ELR (cell line): ENCODE measurements around the gene COL9A3.

Source experiments
- DNase-seq: peaks from one replicate; pipeline ENCODE4 v3.0.0-alpha.2; 2015; ENCODE audit warnings: low read depth

Gene COL9A3

GRCh38 chr20:62811320-62811719 lies 5.5 kb upstream of the COL9A3 start:
- DNase-seq, result no peak

GRCh38 chr20:62811720-62812119 lies 5.1 kb upstream of the COL9A3 start:
- DNase-seq, result no peak

DNA sequence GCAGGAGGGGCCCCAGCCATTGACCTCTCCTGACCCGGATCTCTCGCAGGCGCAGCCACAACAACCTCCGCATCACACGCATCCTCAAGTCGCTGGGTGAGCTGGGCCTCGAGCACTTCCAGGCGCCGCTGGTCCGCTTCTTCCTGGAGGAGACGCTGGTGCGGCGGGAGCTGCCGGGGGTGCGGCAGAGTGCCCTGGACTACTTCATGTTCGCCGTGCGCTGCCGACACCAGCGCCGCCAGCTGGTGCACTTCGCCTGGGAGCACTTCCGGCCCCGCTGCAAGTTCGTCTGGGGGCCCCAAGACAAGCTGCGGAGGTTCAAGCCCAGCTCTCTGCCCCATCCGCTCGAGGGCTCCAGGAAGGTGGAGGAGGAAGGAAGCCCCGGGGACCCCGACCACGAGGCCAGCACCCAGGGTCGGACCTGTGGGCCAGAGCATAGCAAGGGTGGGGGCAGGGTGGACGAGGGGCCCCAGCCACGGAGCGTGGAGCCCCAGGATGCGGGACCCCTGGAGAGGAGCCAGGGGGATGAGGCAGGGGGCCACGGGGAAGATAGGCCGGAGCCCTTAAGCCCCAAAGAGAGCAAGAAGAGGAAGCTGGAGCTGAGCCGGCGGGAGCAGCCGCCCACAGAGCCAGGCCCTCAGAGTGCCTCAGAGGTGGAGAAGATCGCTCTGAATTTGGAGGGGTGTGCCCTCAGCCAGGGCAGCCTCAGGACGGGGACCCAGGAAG lies 4.5 kb upstream of the COL9A3 start:
- DNase-seq, result no peak

DNA sequence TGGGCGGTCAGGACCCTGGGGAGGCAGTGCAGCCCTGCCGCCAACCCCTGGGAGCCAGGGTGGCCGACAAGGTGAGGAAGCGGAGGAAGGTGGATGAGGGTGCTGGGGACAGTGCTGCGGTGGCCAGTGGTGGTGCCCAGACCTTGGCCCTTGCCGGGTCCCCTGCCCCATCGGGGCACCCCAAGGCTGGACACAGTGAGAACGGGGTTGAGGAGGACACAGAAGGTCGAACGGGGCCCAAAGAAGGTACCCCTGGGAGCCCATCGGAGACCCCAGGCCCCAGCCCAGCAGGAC lies 4.0 kb upstream of the COL9A3 start:
- no peak for DNase-seq

DNA sequence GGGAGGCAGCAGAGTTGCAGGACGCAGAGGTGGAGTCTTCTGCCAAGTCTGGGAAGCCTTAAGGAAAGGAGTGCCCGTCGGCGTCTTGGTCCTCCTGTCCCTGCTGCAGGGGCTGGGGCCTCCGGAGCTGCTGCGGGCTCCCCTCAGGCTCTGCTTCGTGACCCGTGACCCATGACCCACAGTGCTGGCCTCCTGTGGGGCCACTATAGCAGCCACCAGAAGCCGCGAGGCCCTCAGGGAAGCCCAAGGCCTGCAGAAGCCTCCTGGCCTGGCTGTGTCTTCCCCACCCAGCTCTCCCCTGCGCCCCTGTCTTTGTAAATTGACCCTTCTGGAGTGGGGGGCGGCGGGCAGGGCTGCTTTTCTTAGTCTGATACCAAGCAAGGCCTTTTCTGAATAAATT lies 3.3 kb upstream of the COL9A3 start:
- no peak for DNase-seq

DNA sequence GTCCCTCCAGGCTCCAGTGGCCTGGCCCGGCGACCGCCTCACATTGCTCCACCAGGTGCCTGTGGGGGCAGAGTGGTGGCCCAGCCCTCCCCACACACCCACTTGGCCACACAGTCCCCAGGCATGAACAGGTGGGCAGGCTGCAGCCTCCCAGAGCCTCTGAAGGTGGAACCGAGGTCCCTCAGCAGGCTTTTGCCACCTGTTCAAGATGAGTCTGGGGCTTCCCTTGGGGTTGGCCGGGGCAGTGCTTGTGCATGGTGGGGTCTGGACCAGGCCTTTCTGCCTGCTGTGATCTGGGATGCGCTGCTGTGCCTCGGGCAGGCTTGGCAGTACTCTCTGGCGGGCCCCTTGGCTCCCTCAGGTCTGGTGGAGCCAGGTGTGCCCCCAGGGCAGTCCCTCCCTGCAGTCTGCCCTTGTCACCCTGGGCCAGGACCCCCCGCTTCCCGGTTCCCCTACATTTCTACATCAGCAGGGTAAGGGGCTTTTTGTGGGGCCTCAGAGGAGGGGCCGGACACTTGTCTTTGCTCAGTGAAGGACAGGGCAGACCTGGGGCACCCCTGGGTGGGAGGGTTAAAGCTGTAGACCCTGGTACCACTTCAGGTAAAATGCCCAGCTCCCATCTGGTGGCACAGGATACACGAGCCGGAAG lies 2.7 kb upstream of the COL9A3 start:
- no peak for DNase-seq

- no peak for DNase-seq
Measured at GRCh38 chr20:62814709-62815065, 2.2 kb upstream of the COL9A3 start.

DNA sequence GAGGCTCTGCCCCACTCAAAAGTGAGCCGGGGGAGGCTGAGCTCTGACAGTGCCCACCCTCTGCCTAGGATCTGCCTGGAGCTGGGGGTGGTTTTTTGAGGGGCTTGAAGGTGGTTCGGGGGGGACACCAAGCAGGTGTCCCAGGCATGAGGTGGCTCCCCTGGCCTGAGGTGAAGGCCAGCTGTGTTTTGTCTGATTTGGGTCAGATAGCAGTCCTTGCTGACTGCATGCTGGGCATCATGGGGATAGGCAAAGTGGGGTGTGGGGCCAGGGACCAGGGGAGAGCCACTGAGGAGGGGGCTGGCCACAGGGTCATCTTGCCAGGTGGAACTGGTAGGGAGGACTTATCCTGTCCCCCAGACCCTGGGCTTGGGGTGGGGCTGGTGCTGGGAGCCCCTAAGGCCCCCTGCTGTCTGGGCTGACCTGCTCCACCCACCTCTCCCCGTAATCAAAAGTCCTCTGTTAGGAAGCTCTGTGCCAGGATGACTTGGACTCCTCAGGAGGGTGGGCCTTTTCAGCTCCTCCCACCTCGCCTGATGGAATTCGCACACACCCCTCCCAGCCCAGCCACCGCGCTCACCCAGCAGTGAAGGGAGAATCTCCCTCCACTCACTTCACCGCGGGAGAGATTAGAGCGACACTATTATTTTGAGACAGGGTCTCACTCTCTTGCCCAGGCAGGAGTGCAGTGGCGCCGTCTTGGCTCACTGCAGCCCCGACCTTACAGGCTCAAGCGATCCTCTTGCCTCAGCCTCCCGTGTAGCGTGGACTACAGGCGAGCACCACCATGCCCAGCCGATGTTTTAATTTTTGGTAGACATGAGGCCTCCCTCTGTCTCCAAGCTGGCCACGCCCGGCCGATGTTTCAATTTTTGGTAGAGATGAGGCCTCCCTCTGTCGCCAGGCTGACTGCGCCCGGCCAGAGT lies 1.5 kb upstream of the COL9A3 start:
- DNase-seq, result peak; percentile 56

DNA sequence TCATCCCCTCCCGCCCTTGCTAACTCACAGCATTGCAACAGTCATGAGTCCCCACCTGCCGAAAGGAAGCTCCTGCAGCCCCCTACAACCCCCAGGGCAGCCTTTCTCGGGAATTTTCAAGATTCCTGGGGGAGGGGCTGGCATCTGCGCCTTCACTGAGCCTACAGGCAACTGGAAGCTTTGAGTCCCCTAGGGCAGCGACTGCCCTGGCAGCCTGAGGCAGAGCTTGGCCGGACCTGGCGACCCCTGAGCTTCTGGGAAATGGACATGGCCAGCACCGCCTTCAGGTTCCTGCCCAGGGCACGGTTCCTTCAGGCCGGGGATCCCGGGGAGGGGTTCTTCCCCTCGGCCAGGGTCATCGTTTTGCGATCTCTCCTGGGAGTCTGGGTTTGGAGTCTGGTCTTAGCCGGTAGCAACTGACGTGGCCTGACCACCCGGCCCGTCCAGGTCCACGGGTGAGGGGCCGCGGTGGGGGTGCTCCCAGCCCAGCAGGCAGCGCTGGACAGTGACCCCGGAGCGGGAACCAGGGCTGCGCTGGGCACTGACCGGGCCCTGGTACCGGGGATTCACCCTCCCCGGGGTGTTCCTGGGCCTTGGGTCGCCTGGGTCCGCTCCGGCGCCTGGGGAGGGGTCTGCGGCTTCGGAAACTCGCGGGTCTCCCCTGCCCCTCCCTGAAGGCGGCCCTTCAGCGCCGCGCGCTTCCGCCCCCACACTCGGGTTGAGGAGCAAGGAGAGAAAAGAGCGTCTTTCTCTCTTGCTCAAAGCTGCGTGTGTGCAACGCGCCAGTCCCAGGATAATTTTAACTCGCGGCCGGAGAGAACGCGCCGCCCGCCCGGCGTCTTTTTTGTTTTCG lies 593 bp upstream of the COL9A3 start:
- peak; percentile 41 for DNase-seq

GRCh38 chr20:62817975-62818591 lies 1.2 kb downstream of the COL9A3 start:
- DNase-seq, result no peak

DNA sequence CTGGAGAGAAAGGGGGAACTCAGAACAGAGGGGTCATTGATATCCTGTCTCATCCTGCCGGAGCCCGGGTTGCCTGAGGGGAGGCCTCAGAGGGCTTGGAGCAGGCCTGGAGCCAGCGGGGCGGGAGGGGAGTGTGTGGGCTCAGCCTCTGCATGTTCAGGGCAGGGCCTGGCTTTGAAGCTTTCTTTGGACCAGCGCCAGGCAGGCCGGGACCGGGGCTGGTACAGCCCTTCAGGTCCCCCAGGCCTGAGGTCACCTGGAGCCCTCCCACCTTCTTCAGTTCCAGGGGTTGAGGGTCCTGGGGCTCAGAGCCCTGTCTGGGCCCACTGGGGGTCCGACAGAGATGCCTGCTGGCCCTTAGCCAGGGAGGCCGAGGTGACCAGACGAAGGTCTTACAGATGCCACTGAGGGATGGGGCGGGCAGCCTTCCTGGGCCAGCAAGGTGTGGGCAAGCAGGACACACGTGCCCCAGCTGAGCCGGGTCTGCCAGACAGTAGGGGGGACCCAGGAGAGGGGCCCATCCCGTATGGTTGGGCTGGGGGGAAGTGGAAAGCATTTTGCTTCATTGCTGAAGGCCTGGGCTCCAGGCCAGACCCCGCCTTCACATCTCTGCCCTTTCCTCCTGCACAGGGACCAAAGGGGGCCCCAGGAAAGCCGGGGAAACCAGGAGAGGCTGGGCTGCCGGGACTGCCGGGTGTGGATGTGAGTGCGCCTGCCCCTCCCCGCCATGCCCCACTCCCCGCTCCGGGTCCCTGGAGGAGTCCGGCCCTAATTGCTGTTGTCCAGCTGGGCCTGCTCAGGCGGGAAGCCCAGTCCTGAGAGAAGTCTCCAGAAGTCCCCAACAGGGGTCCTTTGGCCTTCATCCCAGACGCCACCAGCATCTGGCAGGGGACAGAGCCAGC lies 2.0 kb downstream of the COL9A3 start:
- DNase-seq, result peak; percentile 46

DNA sequence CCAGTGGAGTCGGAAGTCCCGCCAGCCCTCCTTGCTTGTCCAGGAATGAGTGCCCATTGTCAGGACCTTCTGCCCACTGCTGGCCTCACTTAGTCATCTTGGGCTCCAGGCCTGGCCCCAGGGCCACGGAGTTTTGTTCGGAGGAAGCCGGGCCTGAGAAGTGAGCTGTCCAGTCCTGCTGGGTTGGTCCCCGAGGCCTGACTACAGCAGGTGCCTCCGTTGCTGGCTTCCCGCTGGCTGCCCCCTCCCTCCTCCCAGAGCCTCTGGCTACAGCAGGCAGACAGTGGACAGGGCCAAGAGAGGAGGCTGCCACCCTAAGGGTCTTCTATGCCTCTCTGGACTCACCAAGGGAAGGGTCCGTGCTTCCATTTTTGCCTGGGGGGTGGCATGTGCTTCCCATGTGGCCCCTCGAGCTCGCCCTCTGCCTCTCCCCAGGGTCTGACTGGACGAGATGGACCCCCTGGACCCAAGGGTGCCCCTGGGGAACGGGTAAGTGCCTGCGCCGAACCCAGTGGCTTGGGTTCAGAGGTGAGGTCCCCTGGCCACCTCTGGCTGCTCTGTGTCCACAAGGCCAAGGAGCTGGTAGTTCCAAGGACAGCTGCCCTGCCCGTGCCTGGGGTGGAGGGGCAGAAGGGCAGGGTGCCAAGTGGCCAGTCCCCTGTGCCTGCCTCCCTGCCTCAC lies 2.8 kb downstream of the COL9A3 start:
- DNase-seq, result peak; percentile 85

DNA sequence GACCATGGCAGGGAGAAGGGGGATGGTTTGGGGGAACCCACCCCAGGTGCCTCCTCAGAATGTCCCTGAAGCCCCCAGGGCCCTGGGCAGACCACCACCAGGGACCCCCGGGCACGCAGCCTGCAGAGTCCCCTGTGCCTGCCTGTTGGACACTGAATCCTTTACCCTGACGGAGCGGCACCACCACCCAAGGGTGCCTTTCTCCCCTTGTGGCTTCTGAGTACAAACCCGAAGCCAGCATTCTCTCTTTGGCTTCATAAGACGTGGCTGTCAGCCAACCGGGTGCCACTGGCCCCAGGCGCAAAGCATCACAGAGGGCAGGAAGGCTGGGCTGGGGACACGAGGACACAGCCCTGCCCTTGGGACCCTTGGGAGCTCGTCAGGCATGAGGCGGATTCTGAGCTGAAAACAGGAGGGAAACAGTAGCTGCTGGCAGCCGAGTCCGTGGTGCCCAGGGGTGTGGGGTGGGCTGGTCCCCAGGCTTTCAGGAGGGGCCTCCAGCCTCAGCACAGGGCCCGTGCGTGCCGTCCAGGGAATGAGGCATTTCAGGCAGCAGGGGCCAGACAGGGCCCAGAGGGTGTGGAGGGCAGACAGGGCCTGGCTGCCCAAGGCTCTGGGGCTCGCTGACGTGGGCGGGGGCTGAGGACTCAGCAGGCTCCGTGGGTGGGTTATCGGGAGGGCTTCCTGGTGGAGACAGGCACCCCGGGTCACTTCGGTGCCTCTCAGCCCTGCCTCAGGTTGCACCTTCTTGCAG lies 3.5 kb downstream of the COL9A3 start:
- DNase-seq, result no peak

- DNase-seq, result no peak
Measured at GRCh38 chr20:62820962-62821725, 4.3 kb downstream of the COL9A3 start.

DNA sequence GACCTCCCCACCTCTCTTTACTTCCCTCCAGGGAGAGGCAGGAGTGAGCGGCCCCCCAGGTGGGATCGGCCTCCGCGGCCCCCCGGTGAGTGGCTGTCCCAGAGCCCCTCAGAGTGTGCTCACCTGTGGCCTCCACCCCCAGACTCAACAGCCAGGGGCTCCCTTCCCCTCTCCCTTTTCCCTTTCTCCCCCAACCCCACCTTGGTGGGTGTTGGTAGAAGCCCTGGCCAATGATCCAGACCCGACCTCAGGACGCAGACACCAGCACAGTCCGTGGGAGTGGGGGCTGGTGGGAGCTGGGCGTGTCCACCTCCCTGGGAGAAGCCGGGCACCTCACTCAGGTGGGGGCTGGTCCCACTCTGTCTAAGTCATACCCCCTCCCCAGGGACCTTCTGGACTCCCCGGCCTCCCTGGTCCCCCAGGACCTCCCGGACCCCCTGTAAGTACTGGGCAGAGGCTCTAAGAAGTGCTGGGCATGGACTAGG lies 4.9 kb downstream of the COL9A3 start:
- DNase-seq, result no peak

- no peak for DNase-seq
Measured at GRCh38 chr20:62822239-62822787, 5.5 kb downstream of the COL9A3 start.

DNA sequence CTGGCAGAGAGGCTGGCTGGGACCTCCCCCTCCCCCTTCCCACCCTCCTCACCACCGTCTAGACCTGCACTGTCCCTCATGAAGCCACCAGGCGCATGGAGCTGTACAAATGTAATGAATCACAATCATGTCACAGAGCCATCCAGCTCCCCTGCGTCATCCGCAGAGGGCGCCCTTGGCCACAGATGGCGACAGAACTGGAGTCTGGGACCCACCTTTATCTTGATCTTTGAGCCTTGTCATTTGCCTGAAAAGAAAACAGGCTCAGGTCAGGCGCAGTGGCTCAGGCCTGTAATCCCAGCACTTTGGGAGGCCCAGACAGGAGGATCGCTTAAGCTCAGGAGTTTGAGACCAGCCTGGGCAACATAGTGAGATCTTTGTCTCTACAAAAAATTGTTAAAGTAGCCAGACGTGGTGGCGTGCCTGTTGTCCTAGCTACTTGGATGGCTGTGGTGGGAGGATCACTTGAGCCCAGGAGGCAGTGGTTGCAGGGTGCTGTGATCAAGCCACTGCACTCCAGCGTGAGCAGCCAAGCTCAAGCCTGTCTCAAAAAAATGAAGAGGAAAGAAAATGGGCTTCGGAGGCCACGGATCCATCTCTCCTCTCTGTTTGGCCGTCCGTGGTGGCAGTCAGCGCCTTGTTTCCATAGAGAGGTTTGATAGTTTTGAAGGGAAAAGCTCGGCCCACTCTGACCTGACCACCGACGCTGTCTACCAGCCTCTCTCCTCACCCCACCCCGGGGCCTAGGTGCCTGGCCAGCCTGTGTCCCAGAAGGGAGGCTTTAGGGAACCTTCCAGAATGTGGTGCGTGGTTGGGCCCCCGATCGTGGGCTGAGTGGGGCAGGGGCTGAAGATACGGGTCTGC lies 6.2 kb downstream of the COL9A3 start:
- DNase-seq, result peak; percentile 64
